A549 (cell line): ENCODE results near the gene RPH3AL.

Experiments used
- ATOH8 ChIP-seq: fragments of 250-450 bp; sonication (Bioruptor Pico); IDR thresholded peaks from 2 replicates; pipeline ENCODE4 v1.5.0; 2020; ENCODE audit warnings: low read depth, mild to moderate bottlenecking, moderate library complexity
- BCL3 ChIP-seq: fragments of >200 bp; sonication (Bioruptor Twin); formaldehyde crosslinking; IDR thresholded peaks from 3 replicates; pipeline ENCODE4 v1.6.1; 2016
- CTCF ChIP-seq: fragments of >200 bp; sonication (Bioruptor Twin); formaldehyde crosslinking; IDR thresholded peaks from 3 replicates; pipeline ENCODE4 v1.5.1; 2016
- E2F6 ChIP-seq: IDR thresholded peaks from 2 replicates; pipeline ENCODE4 v1.6.1; 2012; ENCODE audit warnings: low read depth, borderline replicate concordance
- EP300 ChIP-seq, 2 experiments: fragments of >200 bp; sonication (Bioruptor Twin); formaldehyde crosslinking; IDR thresholded peaks; 2 replicates in 1 of 2; 3 replicates in 1 of 2; pipeline ENCODE4 v1.6.1; 2016 to 2017
- ESRRA ChIP-seq: fragments of 150-350 bp; IDR thresholded peaks from 2 replicates; pipeline ENCODE4 v1.6.1; 2014; ENCODE audit warnings: mild to moderate bottlenecking, low read length, borderline replicate concordance
- FOSB ChIP-seq: fragments of 250-450 bp; sonication (Bioruptor Pico); IDR thresholded peaks from 2 replicates; pipeline ENCODE4 v1.5.0; 2020; ENCODE audit warnings: mild to moderate bottlenecking, moderate library complexity
- HDAC2 ChIP-seq: fragments of 200-600 bp; sonication (generic); IDR thresholded peaks from 2 replicates; pipeline ENCODE4 v1.6.1; 2016
- MYC ChIP-seq: IDR thresholded peaks from 2 replicates; pipeline ENCODE4 v1.6.1; 2012; ENCODE audit warnings: mild to moderate bottlenecking, inconsistent platforms, low read length, improper control_type of control experiment, borderline replicate concordance
- NPAS2 ChIP-seq: fragments of 250-450 bp; sonication (Bioruptor Pico); IDR thresholded peaks from 2 replicates; pipeline ENCODE4 v1.8.0; 2022; ENCODE audit warnings: mild to moderate bottlenecking, moderate library complexity, borderline replicate concordance
- PHF8 ChIP-seq: fragments of 200-600 bp; sonication (generic); IDR thresholded peaks from 2 replicates; pipeline ENCODE4 v1.6.1; 2016; ENCODE audit warnings: low read depth, mild to moderate bottlenecking, antibody characterized with exemption, moderate library complexity, borderline replicate concordance
- POLR2A ChIP-seq: IDR thresholded peaks from 2 replicates; pipeline ENCODE4 v1.6.1; 2012; ENCODE audit warnings: mild to moderate bottlenecking, low read length
- REST ChIP-seq: fragments of 200-600 bp; sonication (generic); IDR thresholded peaks from 2 replicates; pipeline ENCODE4 v1.6.1; 2016; ENCODE audit warnings: antibody characterized with exemption, mild to moderate bottlenecking, moderate library complexity
- TP53 ChIP-seq: fragments of 250-450 bp; sonication (Bioruptor Pico); IDR thresholded peaks from 2 replicates; pipeline ENCODE4 v1.5.0; 2021; ENCODE audit warnings: mild to moderate bottlenecking, moderate library complexity

GRCh38 chr17:291587-291986, 61.0 kb downstream of the RPH3AL start:
- TF ChIP-seq HDAC2 (no peak), ATOH8 (no peak), POLR2A (no peak), CTCF (no peak), FOSB (CRISPR knock-in tag) (no peak), BCL3 (no peak), E2F6 (no peak), PHF8 (no peak), REST (no peak), ESRRA (no peak), NPAS2 (CRISPR knock-in tag) (no peak), MYC (no peak), EP300 (IDR thresholded peaks at IDR 0.05) (no peak), TP53 (CRISPR knock-in tag) (no peak)
